K562 (cell line): ENCODE measurements around the gene GPR176.

Experiments
- CHD2 ChIP-seq: IDR thresholded peaks from 2 replicates; pipeline ENCODE4 v1.6.1; 2011; ENCODE audit warnings: low read depth, low read length
- MAX ChIP-seq: sonication (generic); formaldehyde crosslinking; IDR thresholded peaks from 2 replicates; pipeline ENCODE4 v1.9.0; 2022; ENCODE audit warnings: mild to moderate bottlenecking, missing genetic modification reagents
- POLR2AphosphoS5 ChIP-seq: IDR thresholded peaks from 2 replicates; pipeline ENCODE4 v1.6.1; 2011; ENCODE audit warnings: mild to moderate bottlenecking, low read depth, low read length, moderate library complexity; ENCODE audit not compliant: control insufficient read depth, insufficient read depth
- TF ChIP-seq, protein P1 (sequence below): fragments of 450-650 bp; IDR thresholded peaks from 2 replicates; pipeline ENCODE4 v1.6.1; 2017; ENCODE audit warnings: antibody characterized with exemption, mild to moderate bottlenecking

DNA sequence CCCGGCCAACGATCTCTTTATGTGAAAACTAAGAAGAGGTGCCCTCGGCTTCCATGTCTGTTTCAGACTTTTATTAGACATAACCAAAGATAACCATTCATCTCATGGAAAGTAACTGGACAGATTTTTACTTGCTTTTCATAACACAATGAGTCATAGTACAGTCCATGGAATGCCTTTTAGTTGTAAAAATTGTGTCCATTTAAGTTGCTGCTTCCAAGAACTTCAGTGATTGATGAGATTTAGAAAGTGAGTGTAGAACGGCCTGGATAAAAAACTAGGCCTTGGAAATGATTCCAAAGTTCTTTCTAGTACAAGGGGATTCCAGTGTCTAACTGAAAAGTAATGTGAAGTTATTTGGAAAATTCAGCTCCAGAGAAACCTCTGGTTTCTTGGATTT is 24.7 kb upstream of the GPR176 start:
- TF ChIP-seq, protein P1, sequence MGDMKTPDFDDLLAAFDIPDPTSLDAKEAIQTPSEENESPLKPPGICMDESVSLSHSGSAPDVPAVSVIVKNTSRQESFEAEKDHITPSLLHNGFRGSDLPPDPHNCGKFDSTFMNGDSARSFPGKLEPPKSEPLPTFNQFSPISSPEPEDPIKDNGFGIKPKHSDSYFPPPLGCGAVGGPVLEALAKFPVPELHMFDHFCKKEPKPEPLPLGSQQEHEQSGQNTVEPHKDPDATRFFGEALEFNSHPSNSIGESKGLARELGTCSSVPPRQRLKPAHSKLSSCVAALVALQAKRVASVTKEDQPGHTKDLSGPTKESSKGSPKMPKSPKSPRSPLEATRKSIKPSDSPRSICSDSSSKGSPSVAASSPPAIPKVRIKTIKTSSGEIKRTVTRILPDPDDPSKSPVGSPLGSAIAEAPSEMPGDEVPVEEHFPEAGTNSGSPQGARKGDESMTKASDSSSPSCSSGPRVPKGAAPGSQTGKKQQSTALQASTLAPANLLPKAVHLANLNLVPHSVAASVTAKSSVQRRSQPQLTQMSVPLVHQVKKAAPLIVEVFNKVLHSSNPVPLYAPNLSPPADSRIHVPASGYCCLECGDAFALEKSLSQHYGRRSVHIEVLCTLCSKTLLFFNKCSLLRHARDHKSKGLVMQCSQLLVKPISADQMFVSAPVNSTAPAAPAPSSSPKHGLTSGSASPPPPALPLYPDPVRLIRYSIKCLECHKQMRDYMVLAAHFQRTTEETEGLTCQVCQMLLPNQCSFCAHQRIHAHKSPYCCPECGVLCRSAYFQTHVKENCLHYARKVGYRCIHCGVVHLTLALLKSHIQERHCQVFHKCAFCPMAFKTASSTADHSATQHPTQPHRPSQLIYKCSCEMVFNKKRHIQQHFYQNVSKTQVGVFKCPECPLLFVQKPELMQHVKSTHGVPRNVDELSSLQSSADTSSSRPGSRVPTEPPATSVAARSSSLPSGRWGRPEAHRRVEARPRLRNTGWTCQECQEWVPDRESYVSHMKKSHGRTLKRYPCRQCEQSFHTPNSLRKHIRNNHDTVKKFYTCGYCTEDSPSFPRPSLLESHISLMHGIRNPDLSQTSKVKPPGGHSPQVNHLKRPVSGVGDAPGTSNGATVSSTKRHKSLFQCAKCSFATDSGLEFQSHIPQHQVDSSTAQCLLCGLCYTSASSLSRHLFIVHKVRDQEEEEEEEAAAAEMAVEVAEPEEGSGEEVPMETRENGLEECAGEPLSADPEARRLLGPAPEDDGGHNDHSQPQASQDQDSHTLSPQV = no peak
- no peak for TF ChIP-seq POLR2AphosphoS5
- TF ChIP-seq MAX (CRISPR knock-in tag) = no peak
- TF ChIP-seq CHD2 = no peak
